Peyer's patch (tissue), 4 donors: ENCODE measurements around the gene SNRPD3. TPM values are rescaled to one million over a fixed set of nuclear protein-coding genes. Genes with fewer than 3 reads are reported as not detected.

Experiments
- total RNA-seq, 4 donors: library from RNA; depleted of rRNA; stranded (reverse); fragments of >200 nt; gene quantifications; one replicate each; pipeline ENCODE4 v1.1.0, GENCODE V29; 2016

SNRPD3 gene
- total RNA-seq, 4 donors from 2014 or later: 99.6 to 149 (median 131) TPM

Other genes with a start within 250 kb of the SNRPD3 start
- 1 to 10 TPM; 1.3 to 4.3 (median 2.6) TPM for gene ADORA2A, start 128.4 kb upstream of the SNRPD3 start, total RNA-seq
- gene UPB1, start 60.7 kb upstream of the SNRPD3 start, total RNA-seq: under 1 TPM in 1 of 4 donors, not detected in 3; 0.80 TPM
- gene GUCD1, start 861 bp upstream of the SNRPD3 start, total RNA-seq: 100 to 1,000 TPM; 167 to 585 (median 458) TPM
- gene LRRC75B, start 37.1 kb downstream of the SNRPD3 start, total RNA-seq: 100 to 1,000 TPM in 2 of 4 donors, 10 to 100 TPM in 2; 18.2 to 127 (median 88.2) TPM
- gene GGT1, start 47.2 kb downstream of the SNRPD3 start, total RNA-seq: 100 to 1,000 TPM in 3 of 4 donors, 10 to 100 TPM in 1; 63.5 to 370 (median 238) TPM
- not detected for gene PIWIL3, start 218.7 kb downstream of the SNRPD3 start, total RNA-seq